HG02970 (cell line): ENCODE results near the gene NRG3.

Source experiments
- ATAC-seq: cut with Tn5 transposase; IDR thresholded peaks from one replicate; pipeline ENCODE4 v1.9.1; 2021; ENCODE audit warnings: mild to moderate bottlenecking, moderate library complexity, moderate number of reproducible peaks; ENCODE audit not compliant: unreplicated experiment, low FRiP score

Gene NRG3

DNA sequence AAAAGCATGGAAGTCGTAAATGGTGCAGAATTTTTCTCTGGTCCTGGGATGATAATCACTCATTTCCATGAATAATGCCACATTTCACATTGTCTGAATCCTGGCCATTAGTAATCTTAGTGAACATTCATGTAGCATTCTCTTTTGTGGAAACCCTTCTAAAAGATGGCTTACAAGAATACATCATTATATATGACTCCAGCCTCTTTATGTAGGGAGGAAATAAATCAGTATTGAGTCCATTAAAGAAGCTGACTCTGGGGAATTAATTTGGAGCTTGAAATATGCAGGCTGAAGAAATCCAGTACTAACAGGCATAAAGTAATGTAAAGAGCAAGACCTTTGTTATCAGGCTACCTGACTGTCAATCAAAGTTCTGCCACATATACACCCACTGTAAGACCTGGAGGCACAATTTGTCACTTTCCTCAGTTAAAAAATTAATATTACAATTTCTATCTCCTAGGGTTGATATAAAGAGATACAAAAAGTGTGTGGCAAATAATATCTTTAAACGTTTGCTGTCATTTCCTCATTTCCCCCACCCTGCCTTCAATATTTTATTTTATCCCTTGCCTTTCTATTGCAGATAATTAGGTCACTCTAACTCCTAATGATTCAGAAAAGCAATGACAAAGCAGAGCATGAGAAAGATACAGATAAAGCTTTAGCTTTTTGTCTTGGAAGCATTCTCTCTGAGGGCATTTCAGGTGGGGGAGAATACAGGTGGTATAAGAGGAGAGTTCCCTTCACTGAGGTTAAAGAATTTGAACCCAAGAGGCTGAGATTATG lies 1142.3 kb downstream of the NRG3 start:
- no peak for ATAC-seq

DNA sequence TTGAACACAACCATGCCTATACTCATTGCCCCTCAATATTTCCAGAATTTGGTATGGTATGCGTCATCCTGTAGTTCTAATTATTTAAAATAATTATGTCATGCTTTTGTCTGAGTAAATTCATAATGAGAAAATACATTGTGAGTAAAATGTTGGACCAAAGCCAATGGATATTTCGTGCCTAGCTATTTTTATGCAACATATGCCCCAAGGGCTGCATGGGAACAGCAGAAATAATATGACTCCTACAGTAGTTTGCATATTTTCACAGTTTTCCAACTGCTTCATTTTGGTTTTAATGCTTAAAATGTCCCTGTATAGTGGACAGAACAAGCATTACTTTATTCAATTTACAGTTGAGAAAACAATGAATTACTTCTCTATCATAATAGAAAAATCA lies 1148.7 kb downstream of the NRG3 start:
- no peak for ATAC-seq
